Mammary epithelial cell (primary cell): ENCODE results near the gene MOV10L1.

Source experiments
- EZH2 ChIP-seq: IDR thresholded peaks from 2 replicates; pipeline ENCODE4 v1.6.1; 2012; ENCODE audit warnings: low read length, inconsistent platforms, borderline replicate concordance
- TF ChIP-seq, protein P1 (sequence below), 2 donors: IDR thresholded peaks in 1 of 2; conservative IDR thresholded peaks in 1 of 2; 2 replicates each; pipeline ENCODE4 v1.5.1; 2011 to 2012; ENCODE audit warnings: inconsistent platforms in 2 of 2, low read length in 2 of 2, mild to moderate bottlenecking in 2 of 2, control low read depth in 1 of 2, low read depth in 1 of 2; ENCODE audit not compliant: insufficient read depth in 1 of 2; ENCODE audit errors: extremely low read depth in 1 of 2

DNA sequence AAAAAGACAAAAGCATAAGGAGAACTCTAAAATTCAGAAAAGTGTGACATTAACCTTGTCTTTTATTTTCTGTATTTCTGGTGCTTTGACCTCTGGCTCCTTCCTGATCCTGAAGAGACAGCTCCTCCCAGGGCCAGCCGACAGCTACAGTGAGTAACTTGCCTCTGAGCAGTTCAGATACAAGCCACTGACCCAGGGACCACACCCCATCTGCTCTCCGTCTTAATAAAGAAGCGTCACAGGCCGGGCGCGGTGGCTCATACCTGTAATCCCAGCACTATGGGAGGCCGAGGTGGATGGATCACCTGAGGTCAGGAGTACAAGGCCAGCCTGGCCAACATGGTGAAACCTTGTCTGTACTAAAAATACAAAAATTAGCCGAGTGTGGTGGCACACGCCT lies 11.0 kb upstream of the MOV10L1 start:
- TF ChIP-seq, protein P1, sequence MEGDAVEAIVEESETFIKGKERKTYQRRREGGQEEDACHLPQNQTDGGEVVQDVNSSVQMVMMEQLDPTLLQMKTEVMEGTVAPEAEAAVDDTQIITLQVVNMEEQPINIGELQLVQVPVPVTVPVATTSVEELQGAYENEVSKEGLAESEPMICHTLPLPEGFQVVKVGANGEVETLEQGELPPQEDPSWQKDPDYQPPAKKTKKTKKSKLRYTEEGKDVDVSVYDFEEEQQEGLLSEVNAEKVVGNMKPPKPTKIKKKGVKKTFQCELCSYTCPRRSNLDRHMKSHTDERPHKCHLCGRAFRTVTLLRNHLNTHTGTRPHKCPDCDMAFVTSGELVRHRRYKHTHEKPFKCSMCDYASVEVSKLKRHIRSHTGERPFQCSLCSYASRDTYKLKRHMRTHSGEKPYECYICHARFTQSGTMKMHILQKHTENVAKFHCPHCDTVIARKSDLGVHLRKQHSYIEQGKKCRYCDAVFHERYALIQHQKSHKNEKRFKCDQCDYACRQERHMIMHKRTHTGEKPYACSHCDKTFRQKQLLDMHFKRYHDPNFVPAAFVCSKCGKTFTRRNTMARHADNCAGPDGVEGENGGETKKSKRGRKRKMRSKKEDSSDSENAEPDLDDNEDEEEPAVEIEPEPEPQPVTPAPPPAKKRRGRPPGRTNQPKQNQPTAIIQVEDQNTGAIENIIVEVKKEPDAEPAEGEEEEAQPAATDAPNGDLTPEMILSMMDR (conservative IDR thresholded peaks at IDR 0.05 in 1 of 2, IDR thresholded peaks at IDR 0.05 in 1 of 2; ENCODE audit: extremely low read depth in 1 of 2, insufficient read depth in 1 of 2, low read depth in 1 of 2, low read length in 2 of 2) = no peak
- no peak for TF ChIP-seq EZH2
